B cell (primary cell): ENCODE results near the gene F13B.

Experiments
- EZH2 ChIP-seq: IDR thresholded peaks from 2 replicates; pipeline ENCODE4 v1.6.1; 2012; ENCODE audit warnings: borderline replicate concordance, low read depth, mild to moderate bottlenecking, moderate library complexity, low read length; ENCODE audit not compliant: insufficient read depth, poor library complexity, severe bottlenecking
- TF ChIP-seq, protein P1 (sequence below): fragments of 200-600 bp; IDR thresholded peaks from one replicate; pipeline ENCODE4 v1.8.0; 2022; ENCODE audit warnings: antibody characterized with exemption, mild to moderate bottlenecking

GRCh38 chr1:197099444-197099843 lies 32.4 kb upstream of the F13B start:
- TF ChIP-seq, protein P1, sequence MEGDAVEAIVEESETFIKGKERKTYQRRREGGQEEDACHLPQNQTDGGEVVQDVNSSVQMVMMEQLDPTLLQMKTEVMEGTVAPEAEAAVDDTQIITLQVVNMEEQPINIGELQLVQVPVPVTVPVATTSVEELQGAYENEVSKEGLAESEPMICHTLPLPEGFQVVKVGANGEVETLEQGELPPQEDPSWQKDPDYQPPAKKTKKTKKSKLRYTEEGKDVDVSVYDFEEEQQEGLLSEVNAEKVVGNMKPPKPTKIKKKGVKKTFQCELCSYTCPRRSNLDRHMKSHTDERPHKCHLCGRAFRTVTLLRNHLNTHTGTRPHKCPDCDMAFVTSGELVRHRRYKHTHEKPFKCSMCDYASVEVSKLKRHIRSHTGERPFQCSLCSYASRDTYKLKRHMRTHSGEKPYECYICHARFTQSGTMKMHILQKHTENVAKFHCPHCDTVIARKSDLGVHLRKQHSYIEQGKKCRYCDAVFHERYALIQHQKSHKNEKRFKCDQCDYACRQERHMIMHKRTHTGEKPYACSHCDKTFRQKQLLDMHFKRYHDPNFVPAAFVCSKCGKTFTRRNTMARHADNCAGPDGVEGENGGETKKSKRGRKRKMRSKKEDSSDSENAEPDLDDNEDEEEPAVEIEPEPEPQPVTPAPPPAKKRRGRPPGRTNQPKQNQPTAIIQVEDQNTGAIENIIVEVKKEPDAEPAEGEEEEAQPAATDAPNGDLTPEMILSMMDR, result no peak
- TF ChIP-seq EZH2, result no peak
